Measurements from ENCODE around the gene UNC50. TPM values are rescaled to one million over a fixed set of nuclear protein-coding genes. Genes with fewer than 3 reads are reported as not detected.
A peak's percentile ranks its signal among the peaks of the same experiment; 100 is the strongest.

UNC50 gene
- total and polyA plus RNA-seq, 5 donors from 2014 or later, result 17.8 to 58.6 (median 46.7) TPM

DNA sequence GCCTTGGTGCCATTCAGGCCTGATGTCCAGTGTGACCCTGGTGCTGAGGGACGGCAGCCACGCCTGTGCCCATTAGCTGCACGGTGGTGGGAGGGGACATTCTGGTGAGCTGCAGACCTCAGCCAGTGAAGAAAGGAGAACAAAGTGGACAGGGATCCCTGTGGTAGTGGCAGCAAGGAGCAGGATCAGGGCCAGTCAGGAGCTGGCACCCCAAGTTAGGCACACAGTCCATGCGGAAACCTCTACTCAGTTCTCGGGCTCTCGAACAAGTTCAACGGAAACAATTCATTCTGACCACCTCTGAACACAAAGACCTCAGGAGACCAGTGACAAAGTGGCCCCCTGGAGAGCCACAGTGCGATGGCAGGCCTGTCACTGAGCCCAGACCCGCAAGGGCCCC is 30.2 kb upstream of the UNC50 start:
- H3K27ac ChIP-seq (ENCODE audit: insufficient read depth, low read length, poor library complexity, severe bottlenecking), result no peak overlapping the region
- no peaks in the 10 kb centered on the region for H3K27me3 Mint-ChIP-seq
- peaks cover 95% of the 10 kb centered on the region for H3K36me3 ChIP-seq (ENCODE audit: control insufficient read depth, insufficient read depth, low read length)
- no peaks in the 10 kb centered on the region for H3K4me1 Mint-ChIP-seq
- no peak overlapping the region for H3K27ac Mint-ChIP-seq
- no peaks in the 10 kb centered on the region for H3K4me1 ChIP-seq (ENCODE audit: control insufficient read depth, insufficient read depth, low read length, poor library complexity, severe bottlenecking)
- no peak for ATAC-seq (ENCODE audit: low read depth in 2 of 2)
- peaks cover 44% of the 10 kb centered on the region for H3K36me3 Mint-ChIP-seq
- H3K4me3 Mint-ChIP-seq, result no peak overlapping the region
- H3K9me3 Mint-ChIP-seq, result no peaks in the 10 kb centered on the region
- H3K27me3 ChIP-seq (ENCODE audit: control insufficient read depth, insufficient read depth, low read length), result no peaks in the 10 kb centered on the region
- no peak for DNase-seq
- H3K4me3 ChIP-seq (ENCODE audit: low read depth, low read length), result no peak overlapping the region
- no peaks in the 10 kb centered on the region for H3K9me3 ChIP-seq (ENCODE audit: control insufficient read depth in 2 of 2, low read length in 2 of 2)

DNA sequence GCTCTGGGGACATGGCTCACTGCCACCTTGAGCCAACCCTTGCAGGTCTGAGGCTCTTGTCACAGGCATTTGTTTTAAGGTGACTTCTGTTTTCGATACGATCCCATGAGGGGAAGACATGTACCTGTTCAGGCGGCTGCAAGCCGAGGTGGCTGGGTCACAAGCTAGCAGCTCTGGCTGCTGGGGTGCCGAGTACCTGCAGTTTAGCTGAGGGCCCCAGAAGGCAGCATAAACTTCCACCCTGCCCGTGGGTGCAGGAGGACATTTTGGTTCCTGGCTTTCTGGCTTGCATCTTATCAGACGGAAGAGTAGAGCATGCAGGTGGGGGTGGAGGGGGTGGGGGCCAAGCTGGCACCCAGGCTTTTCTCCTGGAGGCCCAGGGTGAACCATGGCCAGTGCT is 28.5 kb upstream of the UNC50 start:
- DNase-seq (no peak), ATAC-seq (ENCODE audit: low read depth in 2 of 2) (no peak)
- Mint-ChIP-seq H3K4me3 (no peak overlapping the region), H3K27me3 (no peaks in the 10 kb centered on the region), H3K9me3 (no peaks in the 10 kb centered on the region), H3K4me1 (no peaks in the 10 kb centered on the region), H3K36me3 (peaks cover 42% of the 10 kb centered on the region), H3K27ac (no peak overlapping the region)
- H3K4me1 ChIP-seq (ENCODE audit: control insufficient read depth, insufficient read depth, low read length, poor library complexity, severe bottlenecking), result no peaks in the 10 kb centered on the region
- H3K36me3 ChIP-seq (ENCODE audit: control insufficient read depth, insufficient read depth, low read length), result peaks cover 93% of the 10 kb centered on the region
- no peak overlapping the region for H3K27ac ChIP-seq (ENCODE audit: insufficient read depth, low read length, poor library complexity, severe bottlenecking)
- H3K4me3 ChIP-seq (ENCODE audit: low read depth, low read length), result no peak overlapping the region
- H3K9me3 ChIP-seq (ENCODE audit: control insufficient read depth in 2 of 2, low read length in 2 of 2), result no peaks in the 10 kb centered on the region
- H3K27me3 ChIP-seq (ENCODE audit: control insufficient read depth, insufficient read depth, low read length), result no peaks in the 10 kb centered on the region

DNA sequence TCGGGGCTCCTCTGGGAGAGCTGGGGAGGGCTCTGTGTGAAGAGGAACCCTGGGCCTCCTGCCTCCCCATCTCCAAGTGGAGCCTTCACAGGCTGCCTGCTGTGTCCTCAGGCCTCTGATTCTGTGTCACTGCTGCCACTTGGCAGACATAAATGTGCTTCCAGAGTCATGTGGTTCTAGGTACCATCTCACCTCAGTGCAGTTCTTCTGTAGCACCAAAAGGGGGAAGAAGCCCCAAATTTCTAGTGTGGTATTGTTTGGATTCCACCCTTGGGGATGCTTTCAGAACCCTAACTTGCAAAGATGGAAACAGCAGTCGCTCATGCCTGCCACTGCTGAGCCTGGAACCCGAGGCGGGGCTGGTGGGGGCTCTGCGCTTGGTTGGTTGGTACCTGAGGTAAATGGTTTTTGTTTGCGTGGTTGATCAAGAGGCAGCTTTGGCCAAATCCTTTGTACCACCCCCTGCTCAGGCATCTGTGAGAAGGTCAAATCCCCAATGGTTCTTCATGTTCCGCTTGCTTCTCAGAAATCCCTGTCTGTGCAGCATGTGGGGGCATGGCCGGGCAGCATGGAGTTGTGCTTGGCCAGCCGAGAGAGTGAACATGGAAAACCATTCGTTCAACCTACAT is 27.6 kb upstream of the UNC50 start:
- no peaks in the 10 kb centered on the region for H3K4me1 Mint-ChIP-seq
- Histone ChIP-seq H3K4me3 (ENCODE audit: low read depth, low read length) (no peak overlapping the region), H3K27ac (ENCODE audit: insufficient read depth, low read length, poor library complexity, severe bottlenecking) (no peak overlapping the region), H3K27me3 (ENCODE audit: control insufficient read depth, insufficient read depth, low read length) (no peaks in the 10 kb centered on the region), H3K36me3 (ENCODE audit: control insufficient read depth, insufficient read depth, low read length) (peaks cover 93% of the 10 kb centered on the region), H3K4me1 (ENCODE audit: control insufficient read depth, insufficient read depth, low read length, poor library complexity, severe bottlenecking) (no peaks in the 10 kb centered on the region), H3K9me3 (ENCODE audit: control insufficient read depth in 2 of 2, low read length in 2 of 2) (no peaks in the 10 kb centered on the region)
- peak overlapping the region in 1 of 3 donors; percentile 43 for H3K27ac Mint-ChIP-seq
- H3K4me3 Mint-ChIP-seq, result no peak overlapping the region
- H3K27me3 Mint-ChIP-seq, result no peaks in the 10 kb centered on the region
- peaks cover 36% of the 10 kb centered on the region for H3K36me3 Mint-ChIP-seq
- ATAC-seq (ENCODE audit: low read depth in 2 of 2) (no peak), DNase-seq (no peak)
- H3K9me3 Mint-ChIP-seq, result no peaks in the 10 kb centered on the region

DNA sequence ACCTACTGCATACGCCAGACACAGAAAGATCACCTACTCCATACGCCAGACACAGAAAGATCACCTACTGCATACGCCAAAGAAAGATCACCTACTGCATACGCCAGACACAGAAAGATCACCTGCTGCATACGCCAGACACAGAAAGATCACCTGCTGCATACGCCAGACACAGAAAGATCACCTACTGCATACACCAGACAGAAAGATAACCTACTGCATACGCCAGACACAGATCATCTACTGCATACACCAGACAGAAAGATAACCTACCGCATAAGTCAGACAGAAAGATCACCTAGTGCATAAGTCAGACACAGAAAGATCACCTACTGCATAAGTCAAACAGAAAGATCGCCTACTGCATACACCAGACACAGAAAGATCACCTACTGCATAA is 25.9 kb upstream of the UNC50 start:
- peaks cover 0 to 4% (median 1%) of the 10 kb centered on the region in 4 donors for H3K4me1 Mint-ChIP-seq
- H3K36me3 Mint-ChIP-seq, result peaks cover 46% of the 10 kb centered on the region
- Histone ChIP-seq H3K27me3 (ENCODE audit: control insufficient read depth, insufficient read depth, low read length) (no peaks in the 10 kb centered on the region), H3K4me3 (ENCODE audit: low read depth, low read length) (no peak overlapping the region), H3K4me1 (ENCODE audit: control insufficient read depth, insufficient read depth, low read length, poor library complexity, severe bottlenecking) (no peaks in the 10 kb centered on the region), H3K9me3 (ENCODE audit: control insufficient read depth in 2 of 2, low read length in 2 of 2) (no peaks in the 10 kb centered on the region), H3K27ac (ENCODE audit: insufficient read depth, low read length, poor library complexity, severe bottlenecking) (no peak overlapping the region), H3K36me3 (ENCODE audit: control insufficient read depth, insufficient read depth, low read length) (peaks cover 92% of the 10 kb centered on the region)
- DNase-seq, result no peak
- no peak overlapping the region for H3K4me3 Mint-ChIP-seq
- no peak overlapping the region for H3K27ac Mint-ChIP-seq
- no peaks in the 10 kb centered on the region for H3K9me3 Mint-ChIP-seq
- no peaks in the 10 kb centered on the region for H3K27me3 Mint-ChIP-seq
- ATAC-seq (ENCODE audit: low read depth in 2 of 2), result no peak

DNA sequence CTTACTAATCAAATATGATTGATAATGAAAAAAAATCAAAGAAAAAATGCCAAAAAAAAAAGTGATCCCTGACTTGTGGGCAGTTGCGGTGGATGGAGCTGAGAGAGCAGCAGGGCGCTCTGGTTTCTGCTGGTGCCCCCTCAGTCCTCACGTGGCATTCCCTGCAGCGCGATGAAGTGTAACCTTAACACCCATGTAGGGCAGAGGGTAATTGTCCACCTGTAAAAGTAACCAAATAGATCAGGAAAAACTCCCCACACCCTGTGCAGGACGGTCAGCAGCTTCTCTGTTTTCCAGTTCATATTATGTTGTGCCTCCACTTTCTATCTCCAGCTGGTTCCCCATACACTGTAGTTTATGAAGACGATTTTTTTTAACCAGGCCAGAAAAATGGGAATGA is 25.1 kb upstream of the UNC50 start:
- Mint-ChIP-seq H3K36me3 (peaks cover 41% of the 10 kb centered on the region), H3K4me1 (peaks cover 0 to 5% (median 2%) of the 10 kb centered on the region in 4 donors), H3K27me3 (no peaks in the 10 kb centered on the region), H3K27ac (peak overlapping the region in 1 of 3 donors; percentile 51), H3K9me3 (no peaks in the 10 kb centered on the region), H3K4me3 (no peak overlapping the region)
- ATAC-seq (ENCODE audit: low read depth in 2 of 2) (no peak), DNase-seq (no peak)
- H3K36me3 ChIP-seq (ENCODE audit: control insufficient read depth, insufficient read depth, low read length), result peaks cover 92% of the 10 kb centered on the region
- no peaks in the 10 kb centered on the region for H3K4me1 ChIP-seq (ENCODE audit: control insufficient read depth, insufficient read depth, low read length, poor library complexity, severe bottlenecking)
- H3K27ac ChIP-seq (ENCODE audit: insufficient read depth, low read length, poor library complexity, severe bottlenecking), result no peak overlapping the region
- H3K9me3 ChIP-seq (ENCODE audit: control insufficient read depth in 2 of 2, low read length in 2 of 2), result no peaks in the 10 kb centered on the region
- no peaks in the 10 kb centered on the region for H3K27me3 ChIP-seq (ENCODE audit: control insufficient read depth, insufficient read depth, low read length)
- no peak overlapping the region for H3K4me3 ChIP-seq (ENCODE audit: low read depth, low read length)

DNA sequence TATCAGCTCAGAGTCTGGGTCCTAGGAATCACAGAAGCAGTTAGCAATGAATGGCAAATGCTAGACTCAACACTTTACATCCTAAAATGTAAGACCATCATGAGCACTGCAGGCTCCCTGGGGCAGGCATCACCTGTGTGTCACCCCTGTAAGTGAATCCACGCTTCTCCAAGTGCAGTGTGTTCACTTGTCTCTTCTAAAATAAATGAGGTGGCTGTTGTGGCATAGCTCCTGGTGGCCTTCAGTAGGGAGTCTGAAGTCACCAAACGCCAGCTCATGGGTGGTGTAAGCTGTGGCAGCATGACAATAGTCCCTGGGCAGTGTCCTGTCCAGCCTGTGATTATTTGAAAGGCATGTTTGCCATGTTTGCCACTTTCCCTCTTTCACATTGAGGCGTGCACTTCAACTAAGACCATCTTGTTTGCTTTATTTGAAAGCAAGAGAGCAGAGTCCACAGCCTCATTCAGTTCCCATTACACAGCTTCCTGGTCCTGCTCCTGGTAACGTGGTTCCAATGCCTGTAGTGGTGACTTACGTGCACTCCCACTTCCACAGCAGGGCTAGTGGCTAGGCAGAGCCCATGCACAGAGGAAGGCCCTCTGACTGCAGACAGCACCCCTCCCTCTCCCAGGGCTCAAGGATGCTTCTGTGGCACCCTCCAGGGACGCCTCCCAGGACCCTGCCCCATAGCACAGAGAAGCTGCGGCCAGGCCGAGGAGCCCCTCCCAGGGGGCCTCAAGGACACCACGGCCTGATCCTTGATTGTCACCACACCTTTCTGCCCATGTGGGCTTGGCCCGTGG is 24.4 kb upstream of the UNC50 start:
- Histone ChIP-seq H3K27ac (ENCODE audit: insufficient read depth, low read length, poor library complexity, severe bottlenecking) (no peak overlapping the region), H3K36me3 (ENCODE audit: control insufficient read depth, insufficient read depth, low read length) (peaks cover 90% of the 10 kb centered on the region), H3K4me3 (ENCODE audit: low read depth, low read length) (no peak overlapping the region), H3K27me3 (ENCODE audit: control insufficient read depth, insufficient read depth, low read length) (no peaks in the 10 kb centered on the region), H3K4me1 (ENCODE audit: control insufficient read depth, insufficient read depth, low read length, poor library complexity, severe bottlenecking) (no peaks in the 10 kb centered on the region), H3K9me3 (ENCODE audit: control insufficient read depth in 2 of 2, low read length in 2 of 2) (no peaks in the 10 kb centered on the region)
- Mint-ChIP-seq H3K4me1 (peaks cover under 1 to 9% (median 4%) of the 10 kb centered on the region in 4 donors), H3K9me3 (no peaks in the 10 kb centered on the region), H3K36me3 (peaks cover 41% of the 10 kb centered on the region), H3K4me3 (no peak overlapping the region), H3K27me3 (no peaks in the 10 kb centered on the region), H3K27ac (no peak overlapping the region)
- DNase-seq (no peak), ATAC-seq (ENCODE audit: low read depth in 2 of 2) (no peak)

DNA sequence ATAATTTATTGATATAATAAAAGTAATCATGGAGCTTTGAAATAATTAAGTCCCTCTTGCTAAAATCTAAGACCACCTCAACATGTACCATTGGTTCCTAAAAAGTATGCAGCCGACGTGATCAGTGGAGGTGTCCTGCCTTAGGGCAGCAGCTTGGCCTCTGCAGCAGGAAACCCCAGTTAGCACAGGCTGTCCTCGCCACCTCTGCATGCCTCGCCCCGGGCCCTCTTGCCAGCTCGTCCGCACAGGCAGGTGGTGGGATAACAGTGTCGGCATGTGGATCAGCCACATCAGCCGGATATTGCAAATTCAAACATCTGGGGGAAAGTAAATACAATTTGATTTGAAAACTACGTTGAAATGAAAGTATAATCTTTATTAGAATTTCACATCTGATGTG is 23.0 kb upstream of the UNC50 start:
- peaks cover 44% of the 10 kb centered on the region for H3K36me3 Mint-ChIP-seq
- H3K27me3 ChIP-seq (ENCODE audit: control insufficient read depth, insufficient read depth, low read length), result no peaks in the 10 kb centered on the region
- DNase-seq, result no peak
- H3K27ac Mint-ChIP-seq, result no peak overlapping the region
- no peaks in the 10 kb centered on the region for H3K9me3 Mint-ChIP-seq
- H3K4me1 ChIP-seq (ENCODE audit: control insufficient read depth, insufficient read depth, low read length, poor library complexity, severe bottlenecking), result no peaks in the 10 kb centered on the region
- no peak overlapping the region for H3K4me3 Mint-ChIP-seq
- H3K36me3 ChIP-seq (ENCODE audit: control insufficient read depth, insufficient read depth, low read length), result peaks cover 90% of the 10 kb centered on the region
- H3K9me3 ChIP-seq (ENCODE audit: control insufficient read depth in 2 of 2, low read length in 2 of 2), result no peaks in the 10 kb centered on the region
- H3K27ac ChIP-seq (ENCODE audit: insufficient read depth, low read length, poor library complexity, severe bottlenecking), result no peak overlapping the region
- ATAC-seq (ENCODE audit: low read depth in 2 of 2), result no peak
- peaks cover 4 to 12% (median 5%) of the 10 kb centered on the region in 4 donors for H3K4me1 Mint-ChIP-seq
- no peak overlapping the region for H3K4me3 ChIP-seq (ENCODE audit: low read depth, low read length)
- H3K27me3 Mint-ChIP-seq, result no peaks in the 10 kb centered on the region
